Stimulated activated naive CD4-positive, alpha-beta T cell treated with Interleukin-2 at 50 U/mL for 16 hours (primary cell): ENCODE results near the gene ACSM3.
"Not testable (repeated sequence)": the region's sequence is repeated elsewhere in the genome, so short reads cannot be mapped to it uniquely, and the experiment has no call there.

Source experiments
- DNase-seq: peaks from one replicate; lab custom pipeline; 2025; lab: John Stamatoyannopoulos, UW

ACSM3 gene

GRCh38 chr16:20763461-20764232 is at the start of gene ACSM3:
Gene ACSM3, plus strand, starts transcription at chr16:20764014. Its CDS starts 6,021 bp downstream, at chr16:20770035.
- DNase-seq: peak; percentile 48

- not testable (repeated sequence) for DNase-seq
These were observed 46.1 kb upstream of the ACSM3 start for GRCh38 chr16:20717718-20718117.

- no peak for DNase-seq
These were observed 43.6 kb upstream of the ACSM3 start for GRCh38 chr16:20720251-20720650.

GRCh38 chr16:20726661-20727060 is 37.2 kb upstream of the ACSM3 start:
- DNase-seq: no peak

GRCh38 chr16:20727181-20727580 is 36.6 kb upstream of the ACSM3 start:
- DNase-seq: no peak

GRCh38 chr16:20729141-20729540 is 34.7 kb upstream of the ACSM3 start:
- DNase-seq: no peak

GRCh38 chr16:20734056-20734455 is 29.8 kb upstream of the ACSM3 start:
- DNase-seq: no peak

- no peak for DNase-seq
These were observed 29.0 kb upstream of the ACSM3 start for GRCh38 chr16:20734782-20735181.

- DNase-seq: no peak
These were observed 28.3 kb upstream of the ACSM3 start for GRCh38 chr16:20735490-20735889.

- DNase-seq: no peak
These were observed 23.6 kb upstream of the ACSM3 start for GRCh38 chr16:20740007-20740883.

- DNase-seq: peak; percentile 89
These were observed 22.8 kb upstream of the ACSM3 start for GRCh38 chr16:20740901-20741521.

- peak; percentile 97 for DNase-seq
These were observed 22.1 kb upstream of the ACSM3 start, which contains the start of gene THUMPD1 for GRCh38 chr16:20741554-20742285. Gene THUMPD1, minus strand, starts transcription at chr16:20741818. Its CDS starts 79 bp downstream, at chr16:20741739.

GRCh38 chr16:20743591-20743990 is 20.2 kb upstream of the ACSM3 start:
- no peak for DNase-seq

- no peak for DNase-seq
These were observed 18.8 kb upstream of the ACSM3 start for GRCh38 chr16:20744922-20745440.

- DNase-seq: no peak
These were observed 17.4 kb upstream of the ACSM3 start for GRCh38 chr16:20746461-20746860.

GRCh38 chr16:20747030-20747816 is 16.6 kb upstream of the ACSM3 start:
- DNase-seq: no peak

GRCh38 chr16:20749474-20749873 is 14.3 kb upstream of the ACSM3 start:
- no peak for DNase-seq

GRCh38 chr16:20750558-20750957 is 13.3 kb upstream of the ACSM3 start:
- no peak for DNase-seq

GRCh38 chr16:20753727-20754126 is 10.1 kb upstream of the ACSM3 start:
- no peak for DNase-seq

- no peak for DNase-seq
These were observed 8.6 kb upstream of the ACSM3 start for GRCh38 chr16:20755238-20755637.

- not testable (repeated sequence) for DNase-seq
These were observed 8.0 kb upstream of the ACSM3 start for GRCh38 chr16:20755799-20756198.
